Fibroblast of lung (primary cell): ENCODE data around the gene TAMALIN. TPM values are rescaled to one million over a fixed set of nuclear protein-coding genes. Genes with fewer than 3 reads are reported as not detected.

Experiments
- DNase-seq, 2 donors: peaks; one replicate each; pipeline versions ENCODE4 v3.0.0 to v3.0.0-alpha.2; 2010; ENCODE audit warnings: low read depth in 2 of 2
- H2AFZ ChIP-seq: 2 replicates; pipeline ENCODE4 v1.5.1; 2012; ENCODE audit warnings: low read length, control low read depth, inconsistent platforms
- H3K27ac ChIP-seq: 2 replicates; pipeline ENCODE4 v1.5.1; 2011; ENCODE audit warnings: low read length, control low read depth; ENCODE audit not compliant: insufficient read depth
- H3K27me3 ChIP-seq: 2 replicates; pipeline ENCODE4 v1.5.1; 2011; ENCODE audit warnings: mild to moderate bottlenecking, low read length; ENCODE audit not compliant: control insufficient read depth, insufficient read depth
- H3K36me3 ChIP-seq: 2 replicates; pipeline ENCODE4 v1.5.1; 2011; ENCODE audit warnings: low read length; ENCODE audit not compliant: control insufficient read depth, insufficient read depth
- H3K4me1 ChIP-seq: 2 replicates; pipeline ENCODE4 v1.5.1; 2011; ENCODE audit warnings: low read length; ENCODE audit not compliant: control insufficient read depth, insufficient read depth; ENCODE audit errors: extremely low read depth
- H3K4me2 ChIP-seq: 2 replicates; pipeline ENCODE4 v1.5.1; 2011; ENCODE audit warnings: low read length, control low read depth; ENCODE audit not compliant: insufficient read depth; ENCODE audit errors: extremely low read depth
- H3K4me3 ChIP-seq, 4 experiments: fragments of 200-600 bp in 1 of 4; sonication (generic) in 1 of 4; replicated peaks in 1 of 4; 2 replicates each; pipeline ENCODE4 v1.5.1; 2011 to 2016; ENCODE audit warnings: low read length in 4 of 4, low read depth in 3 of 4, mild to moderate bottlenecking in 3 of 4, control low read depth in 2 of 4, inconsistent platforms in 1 of 4, mixed read lengths in 1 of 4; ENCODE audit not compliant: insufficient read depth in 1 of 4; ENCODE audit errors: control extremely low read depth in 1 of 4
- H3K79me2 ChIP-seq: 2 replicates; pipeline ENCODE4 v1.5.1; 2012; ENCODE audit warnings: mild to moderate bottlenecking, low read length, inconsistent platforms; ENCODE audit not compliant: control insufficient read depth, insufficient read depth
- H3K9ac ChIP-seq: 2 replicates; pipeline ENCODE4 v1.5.1; 2011; ENCODE audit warnings: mild to moderate bottlenecking, low read length, control low read depth; ENCODE audit not compliant: insufficient read depth
- H3K9me3 ChIP-seq: 2 replicates; pipeline ENCODE4 v1.5.1; 2012; ENCODE audit warnings: low read depth, low read length; ENCODE audit not compliant: control insufficient read depth, insufficient read depth
- H4K20me1 ChIP-seq: 2 replicates; pipeline ENCODE4 v1.5.1; 2011; ENCODE audit warnings: low read length; ENCODE audit not compliant: control insufficient read depth, insufficient read depth; ENCODE audit errors: extremely low read depth
- EZH2 ChIP-seq: IDR thresholded peaks from 2 replicates; pipeline ENCODE4 v1.5.1; 2012; ENCODE audit warnings: low read length, control low read depth, mild to moderate bottlenecking; ENCODE audit errors: missing control alignments
- polyA minus RNA-seq: library from RNA; depleted of rRNA, polyadenylated mRNA; stranded (reverse); fragments of >200 nt; gene quantifications from 2 replicates; pipeline ENCODE4 v1.2.3, GENCODE V29; 2011; ENCODE audit warnings: low replicate concordance
- polyA plus RNA-seq, 2 donors: library from polyadenylated mRNA; depleted of rRNA in 1 of 2; stranded (reverse) in 1 of 2; unstranded in 1 of 2; fragments of >200 nt; gene quantifications; 2 replicates each; pipeline ENCODE4 v1.2.1, GENCODE V29; 2011 to 2012; ENCODE audit warnings: missing spikeins in 1 of 2
- total RNA-seq: library from RNA; depleted of rRNA; stranded (reverse); fragments of >200 nt; gene quantifications from 2 replicates; pipeline ENCODE4 v1.2.1, GENCODE V29; 2014
- TF ChIP-seq, protein P1 (sequence below), 2 donors: IDR thresholded peaks in 1 of 2; conservative IDR thresholded peaks in 1 of 2; 1 replicate in 1 of 2; 2 replicates in 1 of 2; pipeline ENCODE4 v1.5.1; 2011 to 2012; ENCODE audit warnings: low read length in 2 of 2, control low read depth in 1 of 2, inconsistent platforms in 1 of 2, low read depth in 1 of 2, mild to moderate bottlenecking in 1 of 2

TAMALIN gene
- total RNA-seq, result 11.3 and 12.1 TPM in 2 replicates
- 4.9 and 5.3 TPM in 2 replicates for polyA plus RNA-seq
- polyA plus RNA-seq (2012), result 6.0 and 6.7 TPM in 2 replicates
- polyA minus RNA-seq, result 7.3 and 10.0 TPM in 2 replicates

DNA sequence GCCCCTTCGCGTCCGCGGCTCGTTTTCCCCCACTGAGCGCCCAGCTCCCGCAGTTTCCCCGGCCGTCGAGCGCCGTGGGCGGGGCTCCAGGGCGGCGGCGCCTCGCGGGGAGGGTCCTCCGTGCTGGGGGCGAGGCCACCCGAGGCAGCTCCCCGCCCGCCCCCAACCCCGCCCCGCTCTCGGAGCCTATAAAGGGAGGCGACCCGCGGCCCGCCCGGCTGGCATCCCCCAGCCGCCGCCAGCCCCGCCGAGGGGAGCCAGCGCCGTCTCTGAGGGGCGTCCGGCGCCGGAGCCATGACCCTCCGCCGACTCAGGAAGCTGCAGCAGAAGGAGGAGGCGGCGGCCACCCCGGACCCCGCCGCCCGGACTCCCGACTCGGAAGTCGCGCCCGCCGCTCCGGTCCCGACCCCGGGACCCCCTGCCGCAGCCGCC, at the start of gene TAMALIN:
Gene TAMALIN, plus strand, starts transcription at position 221 of the 432 bp plus-strand sequence. Its CDS starts 74 bp downstream, at position 295.
- H2AFZ ChIP-seq, result no peak within 1 kb of the TSS
- peak within 1 kb of the TSS; percentile 53 for H3K9ac ChIP-seq
- no peaks in the 10 kb centered on the region for H3K36me3 ChIP-seq
- DNase-seq, result peak; percentile 53 to 64
- no peaks in the 10 kb centered on the region for H3K9me3 ChIP-seq
- TF ChIP-seq EZH2, result no peak
- H3K27me3 ChIP-seq, result peaks cover 16% of the 10 kb centered on the region
- no peaks in the 10 kb centered on the region for H4K20me1 ChIP-seq
- H3K4me3 ChIP-seq, result peak within 1 kb of the TSS; percentile 41 to 80 (median 56)
- no peaks in the 10 kb centered on the region for H3K79me2 ChIP-seq
- peaks cover 7% of the 10 kb centered on the region for H3K4me1 ChIP-seq
- H3K27ac ChIP-seq, result no peak within 1 kb of the TSS
- peak within 1 kb of the TSS; percentile 64 for H3K4me2 ChIP-seq

DNA sequence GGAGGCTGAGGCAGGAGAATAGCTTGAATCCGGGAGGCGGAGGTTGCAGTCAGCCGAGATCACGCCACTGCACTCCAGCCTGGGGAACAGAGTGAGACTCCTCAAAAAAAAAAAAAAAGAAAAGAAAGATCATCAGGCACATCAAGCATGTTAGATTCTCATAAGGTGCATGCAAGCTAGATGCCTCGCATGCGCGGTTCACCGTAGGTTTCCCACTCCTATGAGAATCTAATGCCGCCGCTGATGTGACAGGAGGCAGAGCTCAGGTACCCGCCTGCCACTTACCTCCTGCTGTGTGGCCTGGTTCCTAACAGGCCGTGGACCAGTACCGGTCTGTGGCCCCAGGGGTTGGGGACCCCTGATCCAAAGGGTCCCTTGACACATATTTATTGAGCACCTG, 48.2 kb upstream of the TAMALIN start:
- Histone ChIP-seq H3K79me2 (peaks cover 18% of the 10 kb centered on the region), H4K20me1 (no peaks in the 10 kb centered on the region)

DNA sequence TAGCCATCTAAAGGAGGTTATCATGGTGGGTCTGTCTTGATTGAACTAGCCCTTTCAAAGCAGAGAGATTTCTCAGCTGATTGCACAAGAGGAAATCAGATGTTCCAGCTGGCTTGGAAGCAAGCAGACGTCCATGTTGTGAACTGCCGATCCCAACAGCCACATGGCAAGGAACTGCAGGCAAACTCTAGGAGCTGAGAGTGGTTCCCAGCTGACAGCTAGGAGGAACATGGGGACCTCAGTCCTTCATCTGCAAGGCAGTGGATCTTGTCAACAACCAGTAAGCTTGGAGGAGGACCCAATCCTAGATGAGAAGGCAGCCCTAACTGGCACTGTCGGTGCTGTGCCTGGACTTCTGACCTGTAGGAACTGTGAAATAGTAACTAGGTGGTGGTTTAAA, 47.5 kb upstream of the TAMALIN start:
- DNase-seq, result peak in 1 of 2 donors; percentile 63
- no peaks in the 10 kb centered on the region for H3K9me3 ChIP-seq
- H3K36me3 ChIP-seq, result no peaks in the 10 kb centered on the region
- H3K27ac ChIP-seq, result no peak overlapping the region
- TF ChIP-seq, protein P1, sequence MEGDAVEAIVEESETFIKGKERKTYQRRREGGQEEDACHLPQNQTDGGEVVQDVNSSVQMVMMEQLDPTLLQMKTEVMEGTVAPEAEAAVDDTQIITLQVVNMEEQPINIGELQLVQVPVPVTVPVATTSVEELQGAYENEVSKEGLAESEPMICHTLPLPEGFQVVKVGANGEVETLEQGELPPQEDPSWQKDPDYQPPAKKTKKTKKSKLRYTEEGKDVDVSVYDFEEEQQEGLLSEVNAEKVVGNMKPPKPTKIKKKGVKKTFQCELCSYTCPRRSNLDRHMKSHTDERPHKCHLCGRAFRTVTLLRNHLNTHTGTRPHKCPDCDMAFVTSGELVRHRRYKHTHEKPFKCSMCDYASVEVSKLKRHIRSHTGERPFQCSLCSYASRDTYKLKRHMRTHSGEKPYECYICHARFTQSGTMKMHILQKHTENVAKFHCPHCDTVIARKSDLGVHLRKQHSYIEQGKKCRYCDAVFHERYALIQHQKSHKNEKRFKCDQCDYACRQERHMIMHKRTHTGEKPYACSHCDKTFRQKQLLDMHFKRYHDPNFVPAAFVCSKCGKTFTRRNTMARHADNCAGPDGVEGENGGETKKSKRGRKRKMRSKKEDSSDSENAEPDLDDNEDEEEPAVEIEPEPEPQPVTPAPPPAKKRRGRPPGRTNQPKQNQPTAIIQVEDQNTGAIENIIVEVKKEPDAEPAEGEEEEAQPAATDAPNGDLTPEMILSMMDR (conservative IDR thresholded peaks at IDR 0.05 in 1 of 2, IDR thresholded peaks at IDR 0.05 in 1 of 2; ENCODE audit: low read depth in 1 of 2, low read length in 2 of 2), result no peak
- TF ChIP-seq EZH2, result no peak
- H4K20me1 ChIP-seq, result no peaks in the 10 kb centered on the region
- H3K9ac ChIP-seq, result no peak overlapping the region
- H3K4me1 ChIP-seq, result peaks cover 6% of the 10 kb centered on the region
- no peak overlapping the region for H3K4me2 ChIP-seq
- no peaks in the 10 kb centered on the region for H3K27me3 ChIP-seq
- H3K4me3 ChIP-seq, result no peak overlapping the region
- H3K79me2 ChIP-seq, result peaks cover 15% of the 10 kb centered on the region
- peak overlapping the region; percentile 77 for H2AFZ ChIP-seq

More for the DNA sequence above, 48.2 kb upstream of the TAMALIN start:
- no peak overlapping the region for H3K9ac ChIP-seq
- no peak overlapping the region for H2AFZ ChIP-seq
- peaks cover 6% of the 10 kb centered on the region for H3K4me1 ChIP-seq
- DNase-seq, result no peak
- H3K4me2 ChIP-seq, result no peak overlapping the region
- no peak for TF ChIP-seq EZH2
- TF ChIP-seq, protein P1 (conservative IDR thresholded peaks at IDR 0.05 in 1 of 2, IDR thresholded peaks at IDR 0.05 in 1 of 2; ENCODE audit: low read depth in 1 of 2, low read length in 2 of 2), result no peak
- H3K9me3 ChIP-seq, result no peaks in the 10 kb centered on the region
- no peak overlapping the region for H3K27ac ChIP-seq
- H3K27me3 ChIP-seq, result no peaks in the 10 kb centered on the region
- H3K36me3 ChIP-seq, result no peaks in the 10 kb centered on the region
- H3K4me3 ChIP-seq, result no peak overlapping the region
